ENCODE measurements around the gene NSD2.

NSD2 gene

GRCh38 chr4:1836650-1837049 lies 34.5 kb upstream of the NSD2 start:
- no peak overlapping the region for H3K27ac ChIP-seq
- TF ChIP-seq CTCF (conservative IDR thresholded peaks at IDR 0.05), result no peak

GRCh38 chr4:1837069-1837468 lies 34.1 kb upstream of the NSD2 start:
- TF ChIP-seq CTCF (conservative IDR thresholded peaks at IDR 0.05), result no peak
- no peak overlapping the region for H3K27ac ChIP-seq

- no peak for TF ChIP-seq CTCF (conservative IDR thresholded peaks at IDR 0.05)
- no peak overlapping the region for H3K27ac ChIP-seq
Measured at GRCh38 chr4:1839282-1839681, 31.9 kb upstream of the NSD2 start.

- TF ChIP-seq CTCF (conservative IDR thresholded peaks at IDR 0.05), result no peak
- no peak overlapping the region for H3K27ac ChIP-seq
Measured at GRCh38 chr4:1841201-1841886, 29.8 kb upstream of the NSD2 start.

- H3K27ac ChIP-seq, result no peak overlapping the region
Measured at GRCh38 chr4:1841887-1842210, 29.3 kb upstream of the NSD2 start.

GRCh38 chr4:1842339-1842895 lies 28.8 kb upstream of the NSD2 start:
- no peak for TF ChIP-seq CTCF (conservative IDR thresholded peaks at IDR 0.05)
- H3K27ac ChIP-seq, result no peak overlapping the region

More at GRCh38 chr4:1841887-1842210, 29.3 kb upstream of the NSD2 start:
- TF ChIP-seq CTCF (conservative IDR thresholded peaks at IDR 0.05), result no peak

GRCh38 chr4:1842993-1843448 lies 28.2 kb upstream of the NSD2 start:
- no peak overlapping the region for H3K27ac ChIP-seq
- no peak for TF ChIP-seq CTCF (conservative IDR thresholded peaks at IDR 0.05)

All from VCaP (cell line).